ENCODE results near the gene BTBD16. TPM values are rescaled to one million over a fixed set of nuclear protein-coding genes. Genes with fewer than 3 reads are reported as not detected.

BTBD16 gene
- total RNA-seq, 2 donors from 2014 or later, result 0.62 TPM; not detected in 1

DNA sequence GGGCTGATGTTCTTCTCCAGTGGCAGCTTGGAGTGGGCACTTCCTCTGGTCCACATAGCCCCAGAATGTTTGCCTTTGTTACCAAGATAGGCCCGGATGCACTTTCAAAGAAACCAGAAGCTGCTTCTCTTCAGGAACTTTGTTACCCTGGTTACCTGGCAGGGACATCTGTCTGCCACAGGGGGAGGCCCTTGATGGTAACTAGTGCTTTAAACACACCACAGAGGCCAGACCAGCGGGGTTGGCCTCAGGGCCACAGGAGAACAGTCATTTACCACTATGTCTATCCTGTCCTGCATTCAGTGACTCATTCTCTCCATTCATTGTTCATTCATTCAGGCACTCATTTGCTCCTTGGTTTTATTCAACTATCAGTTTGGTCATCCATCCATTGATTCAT is 91.5 kb downstream of the BTBD16 start:
- H3K27ac ChIP-seq, result no peak overlapping the region
- no peaks in the 10 kb centered on the region for H3K9me3 ChIP-seq
- H3K4me1 ChIP-seq (replicated peaks), result no peaks in the 10 kb centered on the region
- no peaks in the 10 kb centered on the region for H3K27me3 ChIP-seq (replicated peaks; ENCODE audit: insufficient read depth)
- H3K36me3 ChIP-seq, result no peaks in the 10 kb centered on the region
- WGBS, result 41% methylated on average over 2 of the region's 2 CpGs
- H3K4me3 ChIP-seq, result no peak overlapping the region
- TF ChIP-seq POLR2A (IDR thresholded peaks at IDR 0.05), result no peak
- no peak for TF ChIP-seq POLR2AphosphoS5 (IDR thresholded peaks at IDR 0.05)
- TF ChIP-seq, protein P1, sequence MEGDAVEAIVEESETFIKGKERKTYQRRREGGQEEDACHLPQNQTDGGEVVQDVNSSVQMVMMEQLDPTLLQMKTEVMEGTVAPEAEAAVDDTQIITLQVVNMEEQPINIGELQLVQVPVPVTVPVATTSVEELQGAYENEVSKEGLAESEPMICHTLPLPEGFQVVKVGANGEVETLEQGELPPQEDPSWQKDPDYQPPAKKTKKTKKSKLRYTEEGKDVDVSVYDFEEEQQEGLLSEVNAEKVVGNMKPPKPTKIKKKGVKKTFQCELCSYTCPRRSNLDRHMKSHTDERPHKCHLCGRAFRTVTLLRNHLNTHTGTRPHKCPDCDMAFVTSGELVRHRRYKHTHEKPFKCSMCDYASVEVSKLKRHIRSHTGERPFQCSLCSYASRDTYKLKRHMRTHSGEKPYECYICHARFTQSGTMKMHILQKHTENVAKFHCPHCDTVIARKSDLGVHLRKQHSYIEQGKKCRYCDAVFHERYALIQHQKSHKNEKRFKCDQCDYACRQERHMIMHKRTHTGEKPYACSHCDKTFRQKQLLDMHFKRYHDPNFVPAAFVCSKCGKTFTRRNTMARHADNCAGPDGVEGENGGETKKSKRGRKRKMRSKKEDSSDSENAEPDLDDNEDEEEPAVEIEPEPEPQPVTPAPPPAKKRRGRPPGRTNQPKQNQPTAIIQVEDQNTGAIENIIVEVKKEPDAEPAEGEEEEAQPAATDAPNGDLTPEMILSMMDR (IDR thresholded peaks at IDR 0.05), result no peak
- intact Hi-C loops (cut with DNase I), result no loop called here
- DNase-seq (ENCODE audit: low spot score), result no peak

DNA sequence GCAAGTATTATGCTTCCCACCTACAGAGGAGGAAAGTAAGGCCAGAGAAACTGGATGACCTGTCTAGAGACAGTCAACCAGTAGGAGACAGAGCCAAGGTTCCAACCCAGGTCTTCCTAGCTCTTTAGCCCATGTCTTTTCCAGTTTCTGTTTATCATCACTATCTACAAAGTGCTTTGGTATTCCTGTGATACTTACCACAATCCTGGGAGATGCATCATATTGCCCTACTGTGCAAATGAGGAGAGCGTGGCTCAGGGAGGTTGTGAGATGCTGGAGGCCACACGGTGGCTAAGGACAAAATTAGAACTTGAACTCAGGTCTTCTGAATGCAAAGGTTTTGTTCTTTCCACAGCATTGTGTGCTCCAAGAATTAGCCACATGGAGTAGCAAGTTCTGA is 92.2 kb downstream of the BTBD16 start:
- intact Hi-C loops (cut with DNase I), result no loop called here
- WGBS, result 90% methylated on average over 2 of the region's 2 CpGs
- Histone ChIP-seq H3K36me3 (no peaks in the 10 kb centered on the region), H3K27me3 (replicated peaks; ENCODE audit: insufficient read depth) (no peaks in the 10 kb centered on the region), H3K9me3 (no peaks in the 10 kb centered on the region), H3K4me1 (replicated peaks) (no peaks in the 10 kb centered on the region), H3K4me3 (no peak overlapping the region), H3K27ac (no peak overlapping the region)
- DNase-seq (ENCODE audit: low spot score), result no peak
- TF ChIP-seq POLR2A (IDR thresholded peaks at IDR 0.05), result no peak
- TF ChIP-seq, protein P1 (IDR thresholded peaks at IDR 0.05), result no peak
- no peak for TF ChIP-seq POLR2AphosphoS5 (IDR thresholded peaks at IDR 0.05)

DNA sequence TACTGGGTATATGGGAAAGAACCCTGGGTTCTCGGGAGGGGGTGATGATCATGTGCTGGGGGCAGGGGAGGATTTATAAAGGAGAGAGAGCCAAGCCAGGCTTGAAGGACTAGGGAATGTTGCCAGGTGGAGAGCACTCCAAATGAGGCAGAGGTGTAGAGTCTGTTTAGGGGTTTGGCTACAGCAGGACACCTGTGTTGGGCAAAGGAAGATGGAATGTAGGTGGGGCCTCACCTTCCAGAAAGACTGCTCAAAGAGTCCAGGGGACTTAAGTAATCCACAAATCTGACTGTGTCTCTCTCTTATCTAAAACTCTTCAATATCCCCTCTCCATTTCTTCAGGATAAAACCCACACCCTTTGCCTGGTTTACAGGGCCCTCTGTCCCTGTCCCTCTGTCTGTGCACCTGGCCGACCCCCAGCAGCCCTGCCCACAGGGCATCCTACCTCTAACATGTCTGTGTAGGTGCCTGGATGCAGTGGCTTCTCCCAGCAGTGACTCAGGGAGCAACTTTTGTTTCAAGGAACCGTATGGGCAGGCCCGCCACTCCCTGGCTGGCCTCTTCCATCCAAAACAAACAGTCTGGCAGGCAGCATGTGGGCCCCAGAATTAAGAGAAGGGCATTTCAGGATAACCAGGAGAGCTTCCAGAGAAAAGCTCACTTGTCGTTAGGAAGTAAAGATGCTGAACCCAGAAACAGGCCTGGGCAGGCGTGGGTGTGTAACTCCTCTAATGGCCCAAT is 92.8 kb downstream of the BTBD16 start:
- Histone ChIP-seq H3K27ac (peak overlapping the region in 1 of 2 donors; percentile 28), H3K36me3 (no peaks in the 10 kb centered on the region), H3K9me3 (no peaks in the 10 kb centered on the region), H3K4me3 (no peak overlapping the region), H3K27me3 (replicated peaks; ENCODE audit: insufficient read depth) (no peaks in the 10 kb centered on the region), H3K4me1 (replicated peaks) (no peaks in the 10 kb centered on the region)
- intact Hi-C loops (cut with DNase I), result no loop called here
- WGBS, result 19% methylated on average over 6 of the region's 6 CpGs
- TF ChIP-seq, protein P1 (IDR thresholded peaks at IDR 0.05), result no peak
- TF ChIP-seq POLR2AphosphoS5 (IDR thresholded peaks at IDR 0.05), result peak; percentile 61
- DNase-seq (ENCODE audit: low spot score), result peak; percentile 70

DNA sequence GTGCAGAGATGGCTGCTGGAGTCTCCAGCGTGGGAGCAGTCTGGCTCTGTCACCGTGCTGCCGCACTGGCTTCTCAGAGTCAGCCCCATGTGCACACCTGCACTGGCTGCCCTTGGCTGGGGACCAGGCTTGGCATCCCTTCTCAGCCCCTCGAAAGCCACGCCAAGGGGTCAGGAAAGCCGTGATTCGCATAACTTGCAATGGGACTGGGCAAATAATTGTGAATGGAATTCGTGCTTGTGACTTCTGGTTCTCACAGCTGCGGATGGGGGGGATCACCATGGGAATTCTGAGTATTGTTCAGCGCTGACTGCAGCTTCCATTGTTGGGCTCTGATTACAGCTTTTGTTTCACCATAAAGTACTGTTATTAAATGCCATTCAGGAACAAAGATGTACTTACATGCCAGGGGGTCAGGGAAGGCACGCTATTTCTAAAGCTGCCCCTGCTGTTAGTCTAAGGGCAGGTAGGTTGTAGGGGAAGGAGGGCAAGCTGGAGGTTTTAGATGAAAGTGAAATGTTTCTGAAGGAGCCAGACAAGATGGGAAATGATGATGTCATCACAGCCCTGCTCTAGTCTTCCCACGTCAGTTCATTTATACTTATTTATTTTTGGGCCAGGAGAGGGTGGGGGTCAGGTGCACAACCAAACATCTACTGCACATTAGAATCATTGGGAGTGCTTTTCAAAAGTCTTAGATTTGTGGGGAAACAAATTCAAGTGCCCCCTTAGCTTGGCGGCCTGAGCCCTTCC is 97.6 kb downstream of the BTBD16 start:
- H3K36me3 ChIP-seq, result no peaks in the 10 kb centered on the region
- H3K27ac ChIP-seq, result no peak overlapping the region
- no peaks in the 10 kb centered on the region for H3K9me3 ChIP-seq
- no peak overlapping the region for H3K4me3 ChIP-seq
- no peaks in the 10 kb centered on the region for H3K4me1 ChIP-seq (replicated peaks)
- no peaks in the 10 kb centered on the region for H3K27me3 ChIP-seq (replicated peaks; ENCODE audit: insufficient read depth)
- intact Hi-C loops (cut with DNase I), result no loop called here
- DNase-seq (ENCODE audit: low spot score), result no peak
- TF ChIP-seq POLR2AphosphoS5 (IDR thresholded peaks at IDR 0.05), result no peak
- 22% methylated on average over 13 of the region's 13 CpGs for WGBS

DNA sequence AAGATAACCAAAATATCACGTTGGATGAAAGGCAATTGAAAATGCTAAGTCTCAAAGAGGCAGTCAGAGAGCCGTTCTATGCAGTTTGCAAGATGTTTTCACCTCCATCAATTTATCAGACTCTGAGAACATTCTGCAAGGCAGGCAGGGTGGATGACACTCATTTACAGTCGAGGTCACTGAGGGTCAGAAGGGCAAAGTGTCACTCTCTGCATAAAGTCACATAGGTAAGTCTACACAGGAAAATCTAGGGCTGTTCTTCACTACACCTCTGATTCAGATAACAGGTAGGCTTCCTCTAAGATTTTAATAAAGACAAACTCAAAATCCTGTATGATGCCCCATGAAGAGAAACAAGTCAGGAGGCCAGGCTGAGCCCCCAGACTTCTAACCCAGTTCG is 102.0 kb downstream of the BTBD16 start:
- H3K27ac ChIP-seq, result peak overlapping the region; percentile 81 to 97
- no peaks in the 10 kb centered on the region for H3K36me3 ChIP-seq
- intact Hi-C loops (cut with DNase I), result loop anchor here (5.0 kb wide), 1 partner anchor 119 kb away; no protein-coding TSS in a partner anchor
- no peaks in the 10 kb centered on the region for H3K4me1 ChIP-seq (replicated peaks)
- TF ChIP-seq, protein P1 (IDR thresholded peaks at IDR 0.05), result no peak
- TF ChIP-seq POLR2AphosphoS5 (IDR thresholded peaks at IDR 0.05) (no peak), POLR2A (IDR thresholded peaks at IDR 0.05) (no peak)
- H3K9me3 ChIP-seq, result no peaks in the 10 kb centered on the region
- no peak overlapping the region for H3K4me3 ChIP-seq
- no peaks in the 10 kb centered on the region for H3K27me3 ChIP-seq (replicated peaks; ENCODE audit: insufficient read depth)
- DNase-seq (ENCODE audit: low spot score), result no peak
- 51% methylated on average over 4 of the region's 4 CpGs for WGBS

All from prostate gland (tissue), 2 donors.